GM18907 (cell line): ENCODE measurements around the gene IGSF3.

ENCODE experiments used
- ATAC-seq: cut with Tn5 transposase; IDR thresholded peaks from one replicate; pipeline ENCODE4 v1.9.1; 2021; ENCODE audit warnings: mild to moderate bottlenecking, moderate library complexity; ENCODE audit not compliant: unreplicated experiment

Gene IGSF3

GRCh38 chr1:116686723-116687352 lies 19.3 kb upstream of the IGSF3 start:
- ATAC-seq, result no peak

DNA sequence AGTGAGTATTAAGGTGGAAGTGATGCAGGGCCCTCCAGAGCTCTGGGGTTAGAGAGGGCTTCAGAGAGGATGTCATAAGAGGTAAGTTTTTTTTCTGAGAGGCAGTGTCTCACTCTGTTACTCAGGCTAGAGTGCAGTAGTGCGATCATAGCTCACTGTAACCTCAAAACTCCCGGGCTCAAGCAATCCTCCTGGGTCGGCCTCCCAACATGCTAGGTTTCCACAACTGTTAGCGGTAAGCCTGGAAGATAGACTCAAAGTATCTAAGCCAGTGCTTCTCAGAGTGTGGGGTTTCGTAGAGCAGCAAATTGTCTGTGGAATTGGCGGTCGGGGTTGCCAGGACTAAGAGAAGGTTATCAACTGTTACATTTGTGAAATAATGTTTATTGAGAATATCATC lies 18.6 kb upstream of the IGSF3 start:
- ATAC-seq, result no peak

GRCh38 chr1:116684575-116684974 lies 17.0 kb upstream of the IGSF3 start:
- ATAC-seq, result no peak

- no peak for ATAC-seq
These were observed 15.2 kb upstream of the IGSF3 start for GRCh38 chr1:116682641-116683221.

DNA sequence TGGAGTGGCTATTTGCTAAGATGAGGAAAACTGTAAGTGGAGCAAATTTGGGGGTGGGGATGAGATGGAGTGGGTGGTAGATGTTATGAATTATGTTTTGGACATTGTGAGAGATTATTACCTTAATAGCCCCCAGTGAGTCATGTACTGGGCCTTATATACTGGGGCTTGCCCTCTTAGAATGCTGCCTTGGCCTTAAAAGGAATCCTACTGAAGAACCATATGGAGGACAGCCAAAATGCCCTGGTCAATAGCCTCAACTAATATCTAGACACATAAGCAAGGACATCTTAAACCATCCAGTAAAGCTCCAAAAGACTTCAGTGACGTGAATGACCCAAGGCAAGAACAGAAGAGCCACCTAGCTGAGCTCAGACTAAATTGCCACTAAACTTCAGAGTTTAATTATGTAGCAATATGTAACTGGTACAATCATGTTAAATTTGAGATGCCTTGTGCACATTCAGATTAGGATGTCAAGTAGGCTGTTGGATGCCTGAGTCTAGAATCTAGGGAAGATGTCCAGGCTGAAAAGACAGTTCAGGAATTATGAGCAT lies 13.9 kb upstream of the IGSF3 start:
- ATAC-seq, result no peak

GRCh38 chr1:116680752-116681151 lies 13.2 kb upstream of the IGSF3 start:
- ATAC-seq, result no peak

GRCh38 chr1:116679828-116680628 lies 12.5 kb upstream of the IGSF3 start:
- no peak for ATAC-seq

DNA sequence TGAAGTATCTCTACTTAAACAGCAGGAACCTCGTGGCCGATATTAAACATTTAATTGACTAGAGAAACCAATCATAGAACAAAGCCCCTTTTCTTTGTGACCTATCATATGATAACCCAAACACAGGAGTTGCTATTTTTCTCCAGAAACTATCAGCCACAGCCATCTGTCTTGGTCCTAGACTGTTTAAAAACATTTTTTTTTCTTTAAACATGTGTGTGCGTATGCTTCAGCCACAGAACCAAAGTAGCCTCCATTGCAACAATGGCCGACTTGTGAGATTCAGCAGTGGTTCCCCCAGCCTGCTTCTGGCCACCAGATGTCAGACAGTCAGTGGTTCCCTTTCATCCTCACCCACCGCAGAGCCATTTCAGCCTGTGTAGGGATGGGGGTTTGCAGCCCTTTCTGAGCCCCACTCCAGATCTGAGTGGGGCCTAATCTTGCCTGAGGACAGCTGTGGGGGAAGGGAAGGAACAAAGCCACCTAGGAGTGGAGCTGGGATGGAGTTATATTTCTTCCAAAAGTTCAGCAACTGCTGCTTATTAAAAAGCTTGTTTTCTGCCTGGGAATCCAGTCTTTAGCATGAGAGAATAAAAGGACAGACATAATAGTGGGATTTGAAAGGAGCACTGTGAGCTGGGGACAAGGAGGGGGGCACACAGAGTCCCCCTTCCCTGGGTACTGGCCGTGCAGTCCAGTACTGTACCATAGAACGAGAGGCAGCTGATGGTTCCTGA lies 11.7 kb upstream of the IGSF3 start:
- no peak for ATAC-seq

DNA sequence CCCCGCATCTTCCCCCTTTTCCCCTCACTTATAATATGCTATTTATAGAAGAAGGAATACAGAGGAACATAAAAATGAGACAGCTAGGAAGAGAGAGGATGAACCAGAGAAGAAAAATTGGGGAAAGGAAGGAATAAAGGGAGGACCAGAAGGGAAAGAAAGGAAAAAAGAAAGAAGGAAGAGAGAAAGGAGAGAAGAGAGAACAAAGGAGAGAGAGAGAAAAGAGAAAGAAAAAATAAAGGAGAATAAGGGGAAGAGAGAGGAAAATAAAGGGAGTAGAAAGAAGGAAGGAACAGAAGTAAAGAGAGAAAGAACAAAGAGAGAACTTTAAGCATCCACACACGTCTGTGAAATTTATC lies 11.2 kb upstream of the IGSF3 start:
- ATAC-seq, result no peak

- no peak for ATAC-seq
These were observed 10.0 kb upstream of the IGSF3 start for GRCh38 chr1:116677474-116678062.

GRCh38 chr1:116676291-116676690 lies 8.8 kb upstream of the IGSF3 start:
- no peak for ATAC-seq

GRCh38 chr1:116674751-116675150 lies 7.2 kb upstream of the IGSF3 start:
- no peak for ATAC-seq

GRCh38 chr1:116674011-116674531 lies 6.5 kb upstream of the IGSF3 start:
- no peak for ATAC-seq

DNA sequence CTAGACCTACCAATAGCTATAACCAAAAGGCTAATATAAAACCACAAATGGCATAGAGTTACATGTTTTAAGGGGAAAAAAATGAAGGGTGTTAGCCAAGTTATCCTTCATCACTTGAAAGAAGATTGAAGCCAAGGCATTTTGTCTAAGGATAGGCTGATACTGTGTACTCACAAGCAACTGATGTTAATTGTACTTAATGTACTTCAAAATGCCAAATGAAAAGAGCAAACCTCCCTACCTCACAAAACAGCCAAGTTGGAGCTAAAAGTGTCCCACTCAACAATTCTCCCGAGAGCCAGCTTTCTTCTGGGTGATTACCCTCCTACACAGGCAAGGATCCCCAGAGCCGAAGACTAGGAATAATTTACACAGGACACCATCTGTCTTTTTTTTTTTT lies 4.4 kb upstream of the IGSF3 start:
- no peak for ATAC-seq

DNA sequence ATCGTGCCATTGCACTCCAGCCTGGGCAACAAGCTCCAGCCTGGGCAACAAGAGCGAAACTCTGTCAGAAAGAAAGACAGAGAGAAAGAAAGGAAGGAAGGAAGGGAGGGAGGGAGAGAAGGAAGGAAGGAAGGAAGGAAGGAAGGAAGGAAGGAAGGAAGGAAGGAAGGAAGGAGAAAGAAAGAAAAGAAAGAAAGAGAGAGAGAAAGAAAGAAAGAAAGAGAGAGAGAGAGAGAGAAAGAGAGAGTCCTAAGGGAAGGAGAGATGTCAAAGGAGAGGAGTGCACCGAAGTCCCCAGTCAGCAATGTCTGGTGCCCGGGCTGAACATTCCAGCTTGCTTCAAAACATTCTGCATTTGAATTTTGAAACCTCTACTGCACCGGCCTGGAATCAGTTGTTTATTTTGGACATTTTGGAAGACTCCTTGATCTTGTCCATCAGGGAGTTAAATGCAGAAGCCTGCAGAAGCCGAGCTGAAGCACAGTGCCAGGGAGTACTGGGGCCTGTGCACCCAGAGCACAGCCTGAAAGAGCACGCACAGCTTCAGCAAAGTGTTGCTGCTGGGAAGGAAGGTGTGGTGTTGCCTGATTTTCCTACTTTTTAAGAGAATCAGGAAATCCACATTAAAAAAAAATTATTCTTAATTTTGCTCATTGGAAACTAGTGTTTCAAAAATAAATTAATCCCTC lies 3.7 kb upstream of the IGSF3 start:
- no peak for ATAC-seq

DNA sequence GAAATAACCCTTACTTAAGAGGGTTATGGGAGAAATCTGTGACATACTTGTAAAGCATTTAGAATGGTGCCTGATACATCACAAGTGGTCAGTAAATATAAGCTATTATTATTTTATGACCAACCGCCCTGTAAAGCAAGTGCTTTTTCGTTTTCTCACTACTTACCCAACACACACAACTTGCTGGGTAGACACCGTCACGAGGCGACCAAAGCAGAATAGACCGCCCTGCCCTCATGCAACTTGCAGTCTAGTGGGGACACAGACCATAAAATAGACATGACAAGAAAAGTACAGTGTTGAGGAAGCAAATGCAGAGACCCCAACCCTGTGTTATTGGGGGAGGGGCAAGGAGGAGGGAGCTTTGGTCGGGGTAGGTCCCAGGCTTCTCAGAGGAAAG lies 744 bp upstream of the IGSF3 start:
- ATAC-seq, result no peak

DNA sequence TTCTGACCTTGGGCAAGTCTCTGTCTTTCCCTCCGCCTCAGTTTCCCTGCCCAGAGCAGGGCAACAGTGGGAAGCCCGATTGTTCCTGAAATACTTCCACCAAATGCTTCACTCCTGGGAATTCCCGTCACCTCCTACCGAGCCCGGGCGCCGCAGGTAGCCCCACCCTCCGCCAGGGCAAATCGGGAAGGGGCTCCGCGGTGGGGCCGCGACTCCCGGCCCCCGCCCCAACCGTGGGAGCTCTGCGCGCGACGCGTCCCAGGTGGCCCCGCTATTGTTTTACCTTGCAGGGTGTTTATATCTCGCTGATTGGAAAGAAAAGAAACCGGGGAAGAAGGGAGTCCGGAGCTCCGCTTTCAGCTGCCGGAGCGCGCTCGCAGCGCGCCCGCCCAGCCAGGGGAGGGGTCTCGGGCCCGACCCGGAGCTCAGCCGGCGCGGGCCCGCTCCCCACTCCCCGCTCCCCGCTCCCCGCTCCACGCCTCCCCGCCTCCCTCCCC lies 407 bp downstream of the IGSF3 start:
- ATAC-seq, result no peak

GRCh38 chr1:116666187-116667077 lies 1.1 kb downstream of the IGSF3 start:
- ATAC-seq, result no peak

- no peak for ATAC-seq
These were observed 2.6 kb downstream of the IGSF3 start for GRCh38 chr1:116664978-116665371.
